Stimulated activated CD4-positive, alpha-beta T cell treated with anti-CD3 and anti-CD28 coated beads, Interleukin-15, amount 100 ng/mL, for 1 hour (primary cell): ENCODE measurements around the gene SYNGR3.
A peak's percentile ranks its signal among the peaks of the same experiment; 100 is the strongest.
"Not testable (repeated sequence)": the region's sequence is repeated elsewhere in the genome, so short reads cannot be mapped to it uniquely, and the experiment has no call there.

ENCODE experiments used
- DNase-seq, 2 donors: peaks; one replicate each; pipeline ENCODE4 v3.0.0-alpha.2; 2020; ENCODE audit warnings: low read depth in 1 of 2, low spot score in 1 of 2

The SYNGR3 gene

DNA sequence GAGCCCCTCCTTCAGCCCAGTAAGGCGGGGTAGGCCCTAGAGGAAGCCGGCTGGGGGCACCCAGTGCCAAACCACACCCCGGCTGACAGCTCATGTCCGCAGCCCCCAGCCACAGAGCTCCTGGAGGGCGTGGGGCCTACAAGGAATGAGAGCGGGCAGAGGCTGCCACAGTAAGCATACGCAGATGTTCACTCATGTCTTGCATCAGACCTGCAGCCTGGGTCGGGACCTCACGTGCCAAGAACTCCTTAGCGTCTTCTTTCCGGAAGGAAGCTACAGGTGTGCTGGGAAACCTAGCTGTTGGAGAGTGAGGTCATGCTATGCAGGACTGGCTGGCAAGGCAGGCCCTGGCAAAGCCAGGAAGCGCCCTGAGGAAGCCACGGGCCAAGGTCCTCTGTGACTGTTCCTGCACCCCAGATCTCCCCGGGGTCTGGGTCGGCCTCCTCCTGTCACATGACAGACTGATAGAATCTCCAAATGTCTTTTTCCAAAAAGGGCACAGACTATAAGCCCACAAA, 18.3 kb downstream of the SYNGR3 start:
- no peak for DNase-seq

DNA sequence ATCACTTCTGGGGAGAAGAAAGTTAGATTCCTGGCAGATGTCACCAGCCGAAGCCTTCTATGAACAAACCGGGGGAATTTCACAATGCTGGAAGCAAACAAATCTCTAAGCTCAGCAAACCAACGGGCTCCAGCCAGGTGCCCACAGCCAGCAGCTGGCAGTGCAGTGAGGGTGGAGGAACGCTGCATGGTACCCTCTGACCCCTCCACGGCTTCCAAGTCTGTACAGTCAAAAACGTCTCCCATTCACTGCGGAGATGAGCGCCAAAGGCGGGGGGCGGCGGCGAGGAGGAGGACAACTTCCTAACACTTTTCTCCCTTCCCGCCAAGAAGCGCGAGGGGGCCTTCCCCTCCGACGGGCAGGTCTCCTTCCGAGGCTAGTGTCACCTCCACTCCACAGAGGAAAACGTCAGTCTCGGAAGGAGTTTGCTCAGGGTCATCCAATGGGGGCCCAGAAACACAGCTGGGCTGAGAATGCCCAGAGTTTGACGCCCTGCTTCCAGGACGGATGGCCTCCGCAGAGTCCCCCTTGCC, 18.9 kb downstream of the SYNGR3 start:
- no peak for DNase-seq

DNA sequence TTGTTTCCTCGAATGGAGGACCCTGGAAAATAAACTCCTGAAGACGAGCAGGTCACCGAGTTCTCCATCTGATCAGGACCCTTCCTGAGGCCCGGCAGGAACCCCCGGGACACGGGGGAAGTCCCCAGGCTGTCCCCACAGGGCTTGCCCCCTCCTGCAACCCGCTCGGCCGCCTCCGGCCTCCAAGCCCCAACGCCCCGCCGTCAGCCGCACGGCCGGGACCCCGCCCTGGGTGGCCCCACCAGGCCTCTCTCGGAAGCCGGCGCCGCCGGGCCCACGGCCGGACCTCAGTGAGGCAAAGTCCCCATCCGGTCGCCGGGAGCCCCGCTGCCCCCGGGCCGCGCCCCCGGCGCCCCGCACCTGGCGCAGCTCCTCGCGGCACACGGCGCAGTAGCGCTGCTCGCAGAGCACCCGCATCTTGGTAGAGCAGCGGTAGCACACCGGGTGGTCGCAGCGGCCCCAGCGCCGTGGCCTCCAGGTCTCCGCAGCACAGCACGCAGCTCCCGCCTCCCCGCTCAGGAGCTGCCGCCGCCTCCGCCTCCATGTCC, 19.5 kb downstream of the SYNGR3 start:
- no peak for DNase-seq

DNA sequence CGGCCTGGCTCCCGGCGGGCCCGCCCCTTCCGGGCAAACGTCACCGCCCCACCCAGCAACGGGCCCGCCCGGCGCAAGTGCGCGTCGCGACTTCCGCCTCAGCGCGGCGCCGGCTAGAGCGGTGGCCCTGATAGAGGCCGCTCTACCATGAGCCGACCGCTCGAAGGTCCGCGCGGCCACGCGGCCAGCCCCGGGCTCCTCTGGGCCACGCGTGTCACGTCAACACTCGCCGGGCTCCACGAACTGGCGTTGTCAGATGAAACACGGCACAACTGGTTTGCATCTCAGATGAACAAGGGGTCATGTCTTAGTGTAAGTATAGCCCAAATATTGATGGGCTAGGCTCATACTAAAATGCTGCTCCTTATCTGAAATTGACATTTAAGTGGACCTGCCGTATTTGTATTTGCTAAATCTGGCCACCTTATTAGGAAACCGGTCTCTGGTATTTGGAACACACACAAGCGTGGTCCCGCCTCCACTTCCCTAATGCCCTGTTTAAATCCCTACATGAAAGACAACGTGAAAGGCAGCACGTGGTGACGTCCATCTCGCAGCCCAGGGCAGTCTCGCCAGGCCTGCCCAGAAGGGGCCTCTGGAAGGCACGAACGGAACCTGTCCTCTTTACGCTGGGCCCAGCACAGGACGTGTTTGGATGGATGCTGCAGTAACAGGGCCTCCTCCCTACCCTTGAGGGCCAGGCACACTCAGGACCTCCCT, 20.2 kb downstream of the SYNGR3 start, which contains the start of gene ZNF598:
Gene ZNF598 (minus strand): TSS at position 31 of the 720 bp plus-strand sequence.
- peak; percentile 62 to 71 for DNase-seq

DNA sequence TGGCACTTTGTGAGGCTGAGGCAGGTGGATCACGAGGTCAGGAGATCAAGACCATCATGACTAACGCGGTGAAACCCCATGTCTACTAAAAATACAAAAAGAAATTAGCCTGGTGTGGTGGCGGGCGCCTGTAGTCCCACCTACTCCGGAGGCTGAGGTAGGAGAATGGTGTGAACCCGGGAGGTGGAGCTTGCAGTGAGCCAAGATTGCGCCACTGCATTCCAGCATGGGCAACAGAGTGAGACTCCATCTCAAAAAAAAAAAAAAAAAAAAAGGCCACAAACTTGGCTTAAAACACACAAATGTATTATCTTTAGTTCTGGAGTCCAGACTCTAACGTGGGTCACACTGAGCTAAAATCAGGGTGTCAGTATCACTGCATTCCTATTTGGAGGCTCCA, 22.0 kb downstream of the SYNGR3 start:
- DNase-seq: not testable (repeated sequence)

DNA sequence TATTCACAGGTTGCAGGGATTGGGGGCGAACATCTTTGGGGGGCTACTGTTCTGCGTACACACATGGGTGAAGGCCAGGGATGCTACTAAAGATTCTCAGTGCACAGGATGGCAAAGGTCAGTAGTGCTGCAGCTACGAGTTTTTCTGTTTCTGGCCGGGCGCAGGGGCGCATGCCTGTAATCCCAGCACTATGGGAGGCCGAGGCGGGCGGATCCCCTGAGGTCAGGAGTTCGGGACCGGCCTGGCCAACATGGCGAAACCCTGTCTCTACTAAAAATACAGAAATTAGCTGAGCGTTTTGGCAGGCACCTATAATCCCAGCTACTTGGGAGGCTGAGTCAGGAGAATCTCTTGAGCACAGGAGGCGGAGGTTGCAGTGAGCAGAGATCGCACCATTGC, 23.8 kb downstream of the SYNGR3 start:
- no peak for DNase-seq

DNA sequence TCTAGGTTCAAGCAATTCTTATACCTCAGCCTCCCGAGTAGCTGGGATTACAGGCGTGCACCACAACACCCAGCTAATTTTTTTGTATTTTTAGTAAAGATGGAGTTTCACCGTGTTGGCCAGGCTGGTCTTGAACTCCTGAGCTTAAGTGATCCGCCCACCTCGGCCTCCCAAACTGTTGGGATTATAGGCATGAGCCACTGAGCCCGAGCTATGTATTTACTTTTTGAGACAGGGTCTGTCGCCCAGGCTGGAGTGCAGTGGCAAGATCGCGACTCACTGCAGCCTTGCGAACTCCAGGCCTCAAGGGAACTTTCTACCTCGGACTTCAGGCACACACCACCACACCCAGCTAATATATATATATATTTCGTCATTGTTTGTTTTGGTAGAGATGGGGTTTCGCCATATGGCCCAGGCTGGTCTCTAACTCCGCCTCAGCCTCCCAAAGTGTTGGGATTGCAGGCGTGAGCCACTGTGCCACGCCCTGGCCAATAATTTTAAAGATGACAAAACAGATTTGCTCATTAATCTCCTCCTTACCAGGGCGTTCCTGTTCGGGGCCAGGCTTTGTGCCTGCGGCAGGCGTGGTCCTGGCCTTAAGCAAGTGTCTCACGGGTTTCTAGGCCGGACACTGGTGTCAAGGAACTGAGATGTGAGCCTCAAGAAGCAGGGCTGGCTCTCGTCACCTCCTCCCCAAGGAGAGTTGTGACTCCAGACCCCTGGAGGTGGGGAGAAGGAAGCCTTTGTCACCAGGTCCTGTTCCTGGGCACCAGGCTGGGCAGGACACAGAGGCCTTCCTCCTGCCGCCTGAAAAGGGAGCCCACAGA, 25.6 kb downstream of the SYNGR3 start:
- no peak for DNase-seq

GRCh38 chr16:2015947-2016208, 26.1 kb downstream of the SYNGR3 start:
- no peak for DNase-seq

DNA sequence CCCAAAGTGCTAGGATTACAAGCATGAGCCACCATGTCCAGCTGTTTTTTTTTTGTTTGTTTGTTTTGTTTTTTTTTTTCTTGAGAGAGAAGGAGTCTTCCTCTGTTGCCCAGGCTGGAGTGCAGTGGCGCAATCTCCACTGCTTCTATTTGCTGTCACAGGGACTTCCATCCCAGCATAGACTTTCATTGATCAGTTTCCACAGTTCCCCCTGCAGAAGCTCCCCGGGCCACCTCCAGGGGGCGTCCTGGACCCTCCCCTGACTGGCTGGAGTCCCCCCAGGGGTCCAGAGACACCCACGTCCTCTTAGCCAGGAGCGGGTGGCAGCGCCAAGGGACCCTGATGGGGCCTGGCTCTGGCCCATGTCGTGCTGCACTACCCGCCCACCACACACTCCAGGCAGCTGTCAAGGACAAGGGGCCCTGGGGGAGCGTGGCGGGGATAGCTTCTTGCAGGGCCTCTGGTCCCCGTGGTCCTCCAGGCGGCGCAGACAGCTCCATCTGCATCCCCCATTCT, 26.7 kb downstream of the SYNGR3 start:
- DNase-seq: no peak

DNA sequence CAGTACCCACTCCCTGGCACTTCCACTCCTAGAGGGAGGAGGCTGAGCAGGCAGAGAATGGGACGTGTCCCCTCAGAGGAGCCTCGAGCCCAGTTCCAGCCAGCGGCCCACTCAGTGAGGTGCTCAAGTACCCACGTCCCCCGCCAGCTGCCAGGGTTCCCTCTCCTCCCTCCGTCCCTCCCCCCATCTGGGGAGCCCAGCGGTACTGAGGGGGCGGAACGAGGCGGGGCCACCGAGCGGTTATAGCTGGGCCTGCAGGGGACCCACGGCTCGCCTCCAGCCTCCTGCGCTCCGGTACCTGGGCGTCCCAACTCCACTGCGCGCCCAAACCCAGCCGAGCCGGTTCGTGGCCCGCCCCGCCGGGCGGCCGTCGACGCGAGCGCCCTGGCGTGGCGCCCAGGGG, 29.7 kb downstream of the SYNGR3 start, which contains the start of gene NPW:
Gene NPW (plus strand): TSS at position 268 of the 403 bp plus-strand sequence.
- no peak for DNase-seq

GRCh38 chr16:2019921-2020831, 30.4 kb downstream of the SYNGR3 start:
- DNase-seq: no peak

GRCh38 chr16:2022723-2023091, 32.9 kb downstream of the SYNGR3 start:
- DNase-seq: no peak

- peak; percentile 97 to 99 for DNase-seq
Measured at GRCh38 chr16:2023092-2024031, 33.6 kb downstream of the SYNGR3 start.

DNA sequence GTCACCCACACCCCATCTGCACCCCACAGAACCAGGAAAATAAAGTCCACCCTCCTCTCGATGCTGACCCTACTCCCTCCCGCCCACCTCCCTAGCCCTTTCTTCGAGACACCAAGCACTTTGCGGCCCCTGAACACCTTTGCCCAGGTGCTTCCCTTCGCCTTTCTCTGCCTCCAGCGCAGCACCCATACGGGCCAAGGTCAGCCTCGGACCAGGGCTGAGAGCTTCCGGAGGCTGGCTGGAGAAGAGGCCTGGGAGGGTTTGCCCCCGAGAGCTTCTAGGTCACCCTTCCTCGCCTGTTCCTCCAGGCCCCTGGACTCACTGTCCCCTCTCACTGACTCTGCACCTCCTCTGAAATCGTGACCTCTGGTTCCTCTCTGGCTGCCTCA, 34.3 kb downstream of the SYNGR3 start:
- DNase-seq: no peak

GRCh38 chr16:2025251-2025650, 35.5 kb downstream of the SYNGR3 start:
- no peak for DNase-seq

- no peak for DNase-seq
Measured at GRCh38 chr16:2025878-2026460, 36.2 kb downstream of the SYNGR3 start.

DNA sequence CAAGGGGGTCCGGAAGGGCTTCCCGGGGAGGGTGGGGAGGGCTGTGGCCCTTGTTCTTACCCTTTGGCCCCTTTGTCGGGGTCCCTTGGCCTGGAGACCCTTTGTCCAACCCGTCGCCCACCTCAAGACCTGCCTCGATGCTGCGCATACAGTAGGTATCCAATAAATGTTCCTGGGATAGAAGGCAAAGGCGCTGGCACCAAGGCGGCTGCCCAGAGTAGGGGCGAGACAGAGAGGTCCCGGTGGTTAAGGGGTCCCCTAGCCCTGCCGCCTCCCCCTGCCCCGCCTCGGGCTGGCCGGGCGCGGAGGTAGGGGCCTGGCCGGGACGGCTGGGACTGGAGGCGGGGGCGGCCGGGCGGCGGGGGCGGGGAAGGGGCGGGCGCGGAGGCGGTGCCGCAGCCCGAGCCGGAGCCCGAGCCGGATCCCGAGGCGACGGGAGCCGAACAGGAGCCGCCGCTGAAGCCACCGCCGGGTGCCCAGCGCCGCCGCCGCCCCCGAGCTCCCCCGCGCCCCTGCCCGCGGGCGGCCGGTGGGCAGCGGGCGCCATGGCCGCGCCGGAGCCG, 36.8 kb downstream of the SYNGR3 start, which contains the start of gene NHERF2:
Gene NHERF2 (plus strand): TSS at position 442 of the 563 bp plus-strand sequence. CDS start 104 bp downstream, at position 546.
- no peak for DNase-seq
